Osteoblast (primary cell): ENCODE data around the gene ADCY7. TPM values are rescaled to one million over a fixed set of nuclear protein-coding genes. Genes with fewer than 3 reads are reported as not detected.

Experiments used
- DNase-seq: peaks from one replicate; pipeline ENCODE4 v3.0.0; 2011; ENCODE audit warnings: low spot score, mixed read lengths; ENCODE audit not compliant: insufficient read length; ENCODE audit errors: missing footprints
- H2AFZ ChIP-seq: 2 replicates; pipeline ENCODE4 v1.6.0; 2011; ENCODE audit warnings: mild to moderate bottlenecking, low read length
- H3K27ac ChIP-seq: 2 replicates; pipeline ENCODE4 v1.5.1; 2011; ENCODE audit warnings: mild to moderate bottlenecking, low read depth, low read length, moderate library complexity
- H3K27me3 ChIP-seq: 2 replicates; pipeline ENCODE4 v1.6.0; 2012; ENCODE audit warnings: mild to moderate bottlenecking, control low read depth, inconsistent platforms, low read length, moderate library complexity; ENCODE audit not compliant: insufficient read depth
- H3K36me3 ChIP-seq: 2 replicates; pipeline ENCODE4 v1.5.1; 2011; ENCODE audit warnings: mild to moderate bottlenecking, low read length, control low read depth, moderate library complexity; ENCODE audit not compliant: insufficient read depth
- H3K4me1 ChIP-seq: 2 replicates; pipeline ENCODE4 v1.5.1; 2011; ENCODE audit warnings: mild to moderate bottlenecking, low read length, control low read depth, moderate library complexity; ENCODE audit not compliant: insufficient read depth
- H3K4me2 ChIP-seq: 2 replicates; pipeline ENCODE4 v1.6.0; 2011; ENCODE audit warnings: mild to moderate bottlenecking, low read length; ENCODE audit not compliant: insufficient read depth
- H3K4me3 ChIP-seq: fragments of 200-600 bp; sonication (generic); 3 replicates; pipeline ENCODE4 v1.5.1; 2012; ENCODE audit warnings: mild to moderate bottlenecking, low read length, inconsistent platforms; ENCODE audit not compliant: insufficient read depth
- H3K79me2 ChIP-seq: 2 replicates; pipeline ENCODE4 v1.6.0; 2012; ENCODE audit warnings: mild to moderate bottlenecking, low read length, control low read depth, inconsistent platforms; ENCODE audit not compliant: insufficient read depth
- H3K9me3 ChIP-seq: 2 replicates; pipeline ENCODE4 v1.5.1; 2011; ENCODE audit warnings: low read depth, low read length, control low read depth
- H4K20me1 ChIP-seq: 2 replicates; pipeline ENCODE4 v1.6.0; 2012; ENCODE audit warnings: mild to moderate bottlenecking, low read length, control low read depth; ENCODE audit not compliant: insufficient read depth
- total RNA-seq: library from RNA; depleted of rRNA; stranded (reverse); fragments of >200 nt; gene quantifications from 2 replicates; pipeline ENCODE4 v1.2.3, GENCODE V29; 2012
- TF ChIP-seq, protein P1 (sequence below): IDR thresholded peaks from 2 replicates; pipeline ENCODE4 v1.5.1; 2011; ENCODE audit warnings: mild to moderate bottlenecking, low read depth, low read length, moderate library complexity; ENCODE audit errors: extremely low read depth

The ADCY7 gene
- 49.5 and 51.0 TPM in 2 replicates for total RNA-seq

GRCh38 chr16:50266337-50267091, at the start of gene ADCY7:
TSS of gene ADCY7 (plus strand) at chr16:50266551. CDS start at chr16:50288180, 21,629 bp downstream.
- H3K79me2 ChIP-seq: peaks cover 56% of the 10 kb centered on the region
- TF ChIP-seq, protein P1, sequence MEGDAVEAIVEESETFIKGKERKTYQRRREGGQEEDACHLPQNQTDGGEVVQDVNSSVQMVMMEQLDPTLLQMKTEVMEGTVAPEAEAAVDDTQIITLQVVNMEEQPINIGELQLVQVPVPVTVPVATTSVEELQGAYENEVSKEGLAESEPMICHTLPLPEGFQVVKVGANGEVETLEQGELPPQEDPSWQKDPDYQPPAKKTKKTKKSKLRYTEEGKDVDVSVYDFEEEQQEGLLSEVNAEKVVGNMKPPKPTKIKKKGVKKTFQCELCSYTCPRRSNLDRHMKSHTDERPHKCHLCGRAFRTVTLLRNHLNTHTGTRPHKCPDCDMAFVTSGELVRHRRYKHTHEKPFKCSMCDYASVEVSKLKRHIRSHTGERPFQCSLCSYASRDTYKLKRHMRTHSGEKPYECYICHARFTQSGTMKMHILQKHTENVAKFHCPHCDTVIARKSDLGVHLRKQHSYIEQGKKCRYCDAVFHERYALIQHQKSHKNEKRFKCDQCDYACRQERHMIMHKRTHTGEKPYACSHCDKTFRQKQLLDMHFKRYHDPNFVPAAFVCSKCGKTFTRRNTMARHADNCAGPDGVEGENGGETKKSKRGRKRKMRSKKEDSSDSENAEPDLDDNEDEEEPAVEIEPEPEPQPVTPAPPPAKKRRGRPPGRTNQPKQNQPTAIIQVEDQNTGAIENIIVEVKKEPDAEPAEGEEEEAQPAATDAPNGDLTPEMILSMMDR: no peak
- H3K27ac ChIP-seq: peak within 1 kb of the TSS; percentile 87
- H3K36me3 ChIP-seq: no peaks in the 10 kb centered on the region
- H3K4me1 ChIP-seq: peaks cover 27% of the 10 kb centered on the region
- peak within 1 kb of the TSS; percentile 75 for H3K4me3 ChIP-seq
- peak; percentile 95 for DNase-seq
- no peaks in the 10 kb centered on the region for H3K27me3 ChIP-seq
- peak within 1 kb of the TSS; percentile 81 for H2AFZ ChIP-seq
- H4K20me1 ChIP-seq: peaks cover 14% of the 10 kb centered on the region
- peak within 1 kb of the TSS; percentile 91 for H3K4me2 ChIP-seq
- H3K9me3 ChIP-seq: no peaks in the 10 kb centered on the region

DNA sequence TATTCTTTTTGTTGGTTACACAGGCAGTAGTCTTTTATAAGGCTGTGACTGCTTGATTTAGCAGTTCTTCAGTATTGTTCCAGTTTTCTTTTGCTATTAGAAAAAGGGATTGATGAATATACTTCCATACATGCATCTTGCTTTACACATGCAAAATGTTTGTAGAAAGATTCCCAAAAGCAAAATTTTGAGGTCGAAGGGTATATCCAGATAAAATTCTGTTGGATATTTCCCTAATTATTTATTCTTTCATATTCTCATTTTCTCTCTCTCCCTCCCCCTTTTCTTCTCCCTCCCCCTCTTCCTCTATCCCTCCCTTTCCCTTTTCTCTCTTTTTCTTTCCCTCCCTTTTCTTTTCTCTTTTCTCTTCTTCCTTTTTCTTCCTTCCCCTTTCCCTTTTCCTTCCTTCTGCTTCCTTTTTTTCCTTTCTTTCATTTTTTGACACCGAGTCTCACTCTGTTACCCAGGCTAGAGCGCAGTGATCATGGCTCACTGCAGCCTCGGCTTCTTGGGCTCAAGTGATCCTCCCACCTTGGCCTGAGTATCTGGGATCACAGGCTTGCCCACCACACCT, 46.9 kb upstream of the ADCY7 start:
- H3K79me2 ChIP-seq: no peaks in the 10 kb centered on the region
- H3K4me2 ChIP-seq: no peak overlapping the region
- no peaks in the 10 kb centered on the region for H4K20me1 ChIP-seq
- no peak overlapping the region for H3K4me3 ChIP-seq
- TF ChIP-seq, protein P1: no peak
- H3K27me3 ChIP-seq: no peaks in the 10 kb centered on the region
- H3K36me3 ChIP-seq: peaks cover 14% of the 10 kb centered on the region
- DNase-seq: no peak
- peaks cover 5% of the 10 kb centered on the region for H3K4me1 ChIP-seq
- no peak overlapping the region for H2AFZ ChIP-seq
- H3K27ac ChIP-seq: no peak overlapping the region
- H3K9me3 ChIP-seq: no peaks in the 10 kb centered on the region

GRCh38 chr16:50224286-50224685, 42.1 kb upstream of the ADCY7 start:
- Histone ChIP-seq H4K20me1 (no peaks in the 10 kb centered on the region), H3K79me2 (no peaks in the 10 kb centered on the region), H3K36me3 (peaks cover 25% of the 10 kb centered on the region), H2AFZ (no peak overlapping the region), H3K27me3 (no peaks in the 10 kb centered on the region), H3K9me3 (no peaks in the 10 kb centered on the region), H3K27ac (peak overlapping the region; percentile 39), H3K4me1 (peaks cover 12% of the 10 kb centered on the region), H3K4me3 (no peak overlapping the region), H3K4me2 (no peak overlapping the region)
- DNase-seq: no peak
- TF ChIP-seq, protein P1: no peak

DNA sequence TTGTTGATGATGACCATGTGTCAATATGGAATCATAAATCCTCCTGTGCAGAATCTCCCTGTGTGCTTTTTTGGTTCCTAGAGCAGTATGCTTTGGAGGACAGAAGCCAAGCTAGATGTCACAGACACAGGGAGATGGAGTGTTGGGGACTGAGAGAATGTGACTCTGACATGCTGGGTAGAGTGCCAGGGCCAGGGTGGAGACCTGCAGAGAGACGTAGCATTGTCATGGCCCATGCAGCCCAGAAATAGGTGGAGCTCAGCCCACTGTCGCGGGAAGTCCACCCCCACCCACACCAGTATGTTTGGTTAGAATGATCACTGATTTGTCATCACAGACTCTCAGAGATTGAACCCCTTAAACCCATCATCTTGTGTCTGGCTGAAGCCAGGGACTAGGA, 39.2 kb upstream of the ADCY7 start:
- Histone ChIP-seq H4K20me1 (no peaks in the 10 kb centered on the region), H3K4me1 (peaks cover 12% of the 10 kb centered on the region), H2AFZ (no peak overlapping the region), H3K4me2 (no peak overlapping the region), H3K9me3 (no peaks in the 10 kb centered on the region), H3K27me3 (no peaks in the 10 kb centered on the region), H3K4me3 (no peak overlapping the region), H3K79me2 (no peaks in the 10 kb centered on the region), H3K27ac (no peak overlapping the region), H3K36me3 (peaks cover 28% of the 10 kb centered on the region)
- DNase-seq: no peak
- TF ChIP-seq, protein P1: no peak
